GM12874 (cell line): ENCODE measurements around the gene PAX2.

ENCODE experiments used
- CTCF ChIP-seq: IDR thresholded peaks from 2 replicates; pipeline ENCODE4 v1.5.1; 2011; ENCODE audit warnings: low read depth, mild to moderate bottlenecking, control low read depth, low read length, moderate library complexity; ENCODE audit not compliant: insufficient read depth

PAX2 gene

GRCh38 chr10:100725869-100726426 is 19.4 kb upstream of the PAX2 start:
- no peak for TF ChIP-seq CTCF

GRCh38 chr10:100727808-100728207 is 17.6 kb upstream of the PAX2 start:
- no peak for TF ChIP-seq CTCF

GRCh38 chr10:100728928-100729861 is 16.2 kb upstream of the PAX2 start:
- TF ChIP-seq CTCF = peak; percentile 36

GRCh38 chr10:100729862-100730724 is 15.3 kb upstream of the PAX2 start:
- TF ChIP-seq CTCF = no peak

- no peak for TF ChIP-seq CTCF
Measured at GRCh38 chr10:100730725-100731406, 14.5 kb upstream of the PAX2 start.

- no peak for TF ChIP-seq CTCF
Measured at GRCh38 chr10:100731407-100732240, 13.8 kb upstream of the PAX2 start.
